ENCODE data around the gene FMO4. TPM values are rescaled to one million over a fixed set of nuclear protein-coding genes. Genes with fewer than 3 reads are reported as not detected.
"Not testable (repeated sequence)": the region's sequence is repeated elsewhere in the genome, so short reads cannot be mapped to it uniquely, and the experiment has no call there.

Gene FMO4
- total and polyA plus RNA-seq, 4 donors, result 2.2 to 12.5 (median 3.0) TPM

DNA sequence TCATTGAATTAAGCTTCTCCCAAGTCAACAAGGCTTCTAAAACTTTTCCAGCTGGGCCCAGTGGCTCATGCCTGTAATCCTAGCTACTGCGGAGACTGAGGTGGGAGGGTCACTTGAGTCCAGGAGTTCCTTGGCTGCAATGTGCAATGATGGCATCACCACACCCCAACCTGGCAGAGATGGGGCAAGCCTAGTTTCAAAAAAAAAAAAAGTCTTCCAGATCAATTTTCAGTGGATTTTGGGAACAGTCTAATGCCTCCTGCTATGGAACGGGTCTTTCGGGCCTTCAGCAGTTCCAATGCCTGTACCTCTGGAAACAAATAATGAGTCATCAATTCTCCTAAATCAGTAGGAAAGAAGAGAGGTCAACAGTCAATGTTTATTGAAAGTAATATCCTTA lies 38.0 kb downstream of the FMO4 start:
- Histone ChIP-seq H3K27me3 (ENCODE audit: control insufficient read depth in 3 of 3, insufficient read depth in 3 of 3, low read length in 2 of 3) (no peaks in the 10 kb centered on the region), H3K4me1 (ENCODE audit: control insufficient read depth in 5 of 5, insufficient read depth in 5 of 5, low read length in 5 of 5) (peaks cover 0 to 3% (median 0%) of the 10 kb centered on the region in 5 donors), H3K27ac (ENCODE audit: low read depth in 1 of 2, low read length in 1 of 2) (no peak overlapping the region), H3K4me3 (no peak overlapping the region), H3K9me3 (ENCODE audit: control insufficient read depth in 4 of 4, insufficient read depth in 3 of 4, low read length in 3 of 4) (no peaks in the 10 kb centered on the region), H3K9ac (ENCODE audit: insufficient read depth in 1 of 2, low read length in 2 of 2) (no peak overlapping the region), H3K36me3 (ENCODE audit: control insufficient read depth in 4 of 4, insufficient read depth in 4 of 4, low read length in 4 of 4) (no peaks in the 10 kb centered on the region)
- WGBS, 2 donors, result 84 to 94% methylated on average over 3 of the region's 3 CpGs
- TF ChIP-seq, protein P1, sequence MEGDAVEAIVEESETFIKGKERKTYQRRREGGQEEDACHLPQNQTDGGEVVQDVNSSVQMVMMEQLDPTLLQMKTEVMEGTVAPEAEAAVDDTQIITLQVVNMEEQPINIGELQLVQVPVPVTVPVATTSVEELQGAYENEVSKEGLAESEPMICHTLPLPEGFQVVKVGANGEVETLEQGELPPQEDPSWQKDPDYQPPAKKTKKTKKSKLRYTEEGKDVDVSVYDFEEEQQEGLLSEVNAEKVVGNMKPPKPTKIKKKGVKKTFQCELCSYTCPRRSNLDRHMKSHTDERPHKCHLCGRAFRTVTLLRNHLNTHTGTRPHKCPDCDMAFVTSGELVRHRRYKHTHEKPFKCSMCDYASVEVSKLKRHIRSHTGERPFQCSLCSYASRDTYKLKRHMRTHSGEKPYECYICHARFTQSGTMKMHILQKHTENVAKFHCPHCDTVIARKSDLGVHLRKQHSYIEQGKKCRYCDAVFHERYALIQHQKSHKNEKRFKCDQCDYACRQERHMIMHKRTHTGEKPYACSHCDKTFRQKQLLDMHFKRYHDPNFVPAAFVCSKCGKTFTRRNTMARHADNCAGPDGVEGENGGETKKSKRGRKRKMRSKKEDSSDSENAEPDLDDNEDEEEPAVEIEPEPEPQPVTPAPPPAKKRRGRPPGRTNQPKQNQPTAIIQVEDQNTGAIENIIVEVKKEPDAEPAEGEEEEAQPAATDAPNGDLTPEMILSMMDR (IDR thresholded peaks at IDR 0.05; ENCODE audit: control extremely low read depth, extremely low read depth), result no peak
- no peak for DNase-seq
- ATAC-seq (ENCODE audit: insufficient read depth, low FRiP score), result no peak

DNA sequence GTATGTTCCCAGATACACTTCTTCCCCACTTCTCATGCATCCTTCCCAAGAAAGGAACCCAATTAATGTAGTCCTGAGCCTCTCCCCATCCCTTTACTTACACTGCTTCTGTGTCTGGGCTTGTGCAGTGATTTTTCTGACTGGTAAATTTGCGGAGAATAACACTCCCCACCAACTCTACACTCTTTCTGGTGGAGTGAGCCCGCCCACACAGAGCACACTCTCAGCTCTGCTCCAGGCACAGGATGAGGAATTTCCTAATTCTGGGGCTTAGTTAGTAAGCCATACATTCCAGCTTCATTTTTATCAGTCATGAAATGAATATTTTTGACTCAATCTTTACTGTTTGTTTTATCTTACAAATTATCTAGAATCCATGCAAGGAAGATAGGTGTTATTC lies 38.6 kb downstream of the FMO4 start:
- DNase-seq (no peak), ATAC-seq (ENCODE audit: insufficient read depth, low FRiP score) (no peak)
- no peaks in the 10 kb centered on the region for H3K36me3 ChIP-seq (ENCODE audit: control insufficient read depth in 4 of 4, insufficient read depth in 4 of 4, low read length in 4 of 4)
- no peak overlapping the region for H3K9ac ChIP-seq (ENCODE audit: insufficient read depth in 1 of 2, low read length in 2 of 2)
- H3K4me1 ChIP-seq (ENCODE audit: control insufficient read depth in 5 of 5, insufficient read depth in 5 of 5, low read length in 5 of 5), result peaks cover 0 to 3% (median 0%) of the 10 kb centered on the region in 5 donors
- TF ChIP-seq, protein P1 (IDR thresholded peaks at IDR 0.05; ENCODE audit: control extremely low read depth, extremely low read depth), result no peak
- H3K4me3 ChIP-seq, result no peak overlapping the region
- 89 to 92% methylated on average over 2 of the region's 2 CpGs for WGBS, 2 donors
- no peaks in the 10 kb centered on the region for H3K9me3 ChIP-seq (ENCODE audit: control insufficient read depth in 4 of 4, insufficient read depth in 3 of 4, low read length in 3 of 4)
- no peaks in the 10 kb centered on the region for H3K27me3 ChIP-seq (ENCODE audit: control insufficient read depth in 3 of 3, insufficient read depth in 3 of 3, low read length in 2 of 3)
- H3K27ac ChIP-seq (ENCODE audit: low read depth in 1 of 2, low read length in 1 of 2), result no peak overlapping the region

DNA sequence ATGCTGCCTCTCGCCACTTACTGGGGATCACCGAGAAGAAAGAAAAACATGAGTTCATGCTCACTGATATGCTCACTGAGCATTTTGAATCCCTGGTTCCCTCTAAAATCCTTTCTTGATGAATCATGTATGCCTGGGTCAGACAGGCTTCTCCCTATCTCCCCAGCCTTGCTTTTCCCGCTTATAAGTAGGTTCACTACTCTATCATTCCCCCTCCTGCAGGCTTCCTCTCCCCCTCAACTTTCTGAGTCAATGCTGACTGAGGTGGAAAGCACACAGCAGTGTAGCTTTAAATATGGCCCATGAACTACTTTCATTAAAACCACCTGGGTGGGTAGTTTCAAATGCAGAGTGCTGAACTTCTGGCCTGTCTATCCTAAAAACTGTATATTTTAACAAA lies 41.7 kb downstream of the FMO4 start:
- TF ChIP-seq, protein P1 (IDR thresholded peaks at IDR 0.05; ENCODE audit: control extremely low read depth, extremely low read depth), result no peak
- Histone ChIP-seq H3K27me3 (ENCODE audit: control insufficient read depth in 3 of 3, insufficient read depth in 3 of 3, low read length in 2 of 3) (no peaks in the 10 kb centered on the region), H3K36me3 (ENCODE audit: control insufficient read depth in 4 of 4, insufficient read depth in 4 of 4, low read length in 4 of 4) (no peaks in the 10 kb centered on the region), H3K9me3 (ENCODE audit: control insufficient read depth in 4 of 4, insufficient read depth in 3 of 4, low read length in 3 of 4) (no peaks in the 10 kb centered on the region), H3K9ac (ENCODE audit: insufficient read depth in 1 of 2, low read length in 2 of 2) (no peak overlapping the region), H3K27ac (ENCODE audit: low read depth in 1 of 2, low read length in 1 of 2) (no peak overlapping the region), H3K4me3 (no peak overlapping the region), H3K4me1 (ENCODE audit: control insufficient read depth in 5 of 5, insufficient read depth in 5 of 5, low read length in 5 of 5) (peaks cover 0 to 3% (median 0%) of the 10 kb centered on the region in 5 donors)
- DNase-seq (no peak), ATAC-seq (ENCODE audit: insufficient read depth, low FRiP score) (no peak)
- 92% methylated on average over 3 of the region's 3 CpGs for WGBS, 2 donors

DNA sequence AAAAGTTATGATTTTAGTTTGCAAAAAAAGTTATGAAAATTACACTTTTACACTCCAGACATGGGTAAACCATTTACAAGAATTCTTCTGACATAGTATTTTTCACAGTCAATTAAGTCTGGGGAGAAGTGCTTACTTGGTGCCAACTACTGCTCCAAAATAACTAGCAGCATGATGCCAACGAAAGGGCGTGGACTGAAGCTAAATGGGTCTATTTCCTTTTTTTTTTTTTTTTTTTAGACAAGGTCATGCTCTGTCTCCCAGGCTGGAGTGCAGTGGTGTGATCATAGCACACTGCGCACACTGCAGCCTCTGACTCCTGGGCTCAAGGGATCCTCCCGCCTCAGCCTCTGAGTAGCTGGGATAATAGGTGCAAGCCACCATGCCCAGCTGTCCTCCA lies 43.2 kb downstream of the FMO4 start:
- H3K9ac ChIP-seq (ENCODE audit: insufficient read depth in 1 of 2, low read length in 2 of 2), result no peak overlapping the region
- no peaks in the 10 kb centered on the region for H3K4me1 ChIP-seq (ENCODE audit: control insufficient read depth in 5 of 5, insufficient read depth in 5 of 5, low read length in 5 of 5)
- DNase-seq (no peak), ATAC-seq (ENCODE audit: insufficient read depth, low FRiP score) (no peak)
- 67 to 77% methylated on average over 4 of the region's 4 CpGs for WGBS, 2 donors
- no peak overlapping the region for H3K4me3 ChIP-seq
- TF ChIP-seq, protein P1 (IDR thresholded peaks at IDR 0.05; ENCODE audit: control extremely low read depth, extremely low read depth), result no peak
- no peaks in the 10 kb centered on the region for H3K36me3 ChIP-seq (ENCODE audit: control insufficient read depth in 4 of 4, insufficient read depth in 4 of 4, low read length in 4 of 4)
- H3K27ac ChIP-seq (ENCODE audit: low read depth in 1 of 2, low read length in 1 of 2), result no peak overlapping the region
- no peaks in the 10 kb centered on the region for H3K9me3 ChIP-seq (ENCODE audit: control insufficient read depth in 4 of 4, insufficient read depth in 3 of 4, low read length in 3 of 4)
- H3K27me3 ChIP-seq (ENCODE audit: control insufficient read depth in 3 of 3, insufficient read depth in 3 of 3, low read length in 2 of 3), result no peaks in the 10 kb centered on the region

DNA sequence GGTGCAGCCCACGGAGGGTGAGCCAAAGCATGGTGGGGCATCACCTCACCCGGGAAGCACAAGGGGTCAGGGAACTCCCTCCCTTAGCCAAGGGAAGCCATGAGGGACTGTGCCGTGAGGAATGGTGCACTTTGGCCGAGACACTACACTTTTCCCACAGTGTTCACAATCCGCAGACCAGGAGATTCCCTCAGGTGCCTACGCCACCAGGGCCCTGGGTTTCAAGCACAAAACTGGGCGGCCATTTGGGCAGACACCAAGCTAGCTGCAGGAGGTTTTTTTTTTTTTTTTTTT lies 45.3 kb downstream of the FMO4 start:
- 91 to 94% methylated on average over 7 of the region's 7 CpGs for WGBS, 2 donors
- H3K9ac ChIP-seq (ENCODE audit: insufficient read depth in 1 of 2, low read length in 2 of 2); H3K27ac ChIP-seq (ENCODE audit: low read depth in 1 of 2, low read length in 1 of 2); H3K4me3 ChIP-seq; H3K4me1 ChIP-seq (ENCODE audit: control insufficient read depth in 5 of 5, insufficient read depth in 5 of 5, low read length in 5 of 5); H3K36me3 ChIP-seq (ENCODE audit: control insufficient read depth in 4 of 4, insufficient read depth in 4 of 4, low read length in 4 of 4); DNase-seq; H3K27me3 ChIP-seq (ENCODE audit: control insufficient read depth in 3 of 3, insufficient read depth in 3 of 3, low read length in 2 of 3); ATAC-seq (ENCODE audit: insufficient read depth, low FRiP score); H3K9me3 ChIP-seq (ENCODE audit: control insufficient read depth in 4 of 4, insufficient read depth in 3 of 4, low read length in 3 of 4): not testable (repeated sequence)

Data from lung (tissue), 12 donors.